H1 (cell line): ENCODE data around the gene NPC2. TPM values are rescaled to one million over a fixed set of nuclear protein-coding genes. Genes with fewer than 3 reads are reported as not detected.
A peak's percentile ranks its signal among the peaks of the same experiment; 100 is the strongest.

Source experiments
- CTCF ChIA-PET: fragments of 300-600 bp; sonication (Branson Sonifier 250); formaldehyde crosslinking; loops from one replicate; lab custom pipeline; 2021; ENCODE audit not compliant: partially characterized antibody; lab: Charles Lee
- POLR2A ChIA-PET: fragments of 300-600 bp; sonication (Branson Sonifier 250); formaldehyde crosslinking; loops from one replicate; lab custom pipeline; 2021; ENCODE audit warnings: inconsistent platforms; ENCODE audit not compliant: partially characterized antibody; lab: Charles Lee
- DNase-seq, 2 experiments: peaks; one replicate each; pipeline versions ENCODE4 v3.0.0 to v3.0.0-alpha.2; 2010 to 2022; ENCODE audit warnings: low spot score in 2 of 2, low read depth in 1 of 2, mixed read lengths in 1 of 2
- FAIRE-seq: peaks from 2 replicates; lab custom pipeline; 2011; peaks lifted over from hg19 to GRCh38; lab: Jason Lieb, UNC
- H2AFZ ChIP-seq: 2 replicates; pipeline ENCODE4 v1.8.1; 2012; ENCODE audit warnings: low read length, inconsistent platforms
- H2AK5ac ChIP-seq: 2 replicates; pipeline ENCODE4 v1.6.1; 2013; ENCODE audit warnings: low read depth, low read length
- H2BK120ac ChIP-seq: replicated peaks from 2 replicates; pipeline ENCODE3; 2013; ENCODE audit warnings: low read depth, low read length, inconsistent platforms
- H2BK12ac ChIP-seq: 2 replicates; pipeline ENCODE4 v1.6.1; 2013; ENCODE audit warnings: low read depth, low read length
- H2BK15ac ChIP-seq: 2 replicates; pipeline ENCODE4 v1.6.1; 2013; ENCODE audit warnings: low read length
- H2BK20ac ChIP-seq: 2 replicates; pipeline ENCODE4 v1.6.1; 2013; ENCODE audit warnings: low read length
- H2BK5ac ChIP-seq: 2 replicates; pipeline ENCODE4 v1.6.1; 2013; ENCODE audit warnings: low read depth, low read length
- H3K14ac ChIP-seq: 2 replicates; pipeline ENCODE4 v1.6.1; 2013; ENCODE audit warnings: inconsistent platforms; ENCODE audit not compliant: insufficient read length
- H3K18ac ChIP-seq: 2 replicates; pipeline ENCODE4 v1.6.1; 2013; ENCODE audit warnings: low read length; ENCODE audit errors: extremely low read depth
- H3K23ac ChIP-seq: 2 replicates; pipeline ENCODE4 v1.6.1; 2013; ENCODE audit warnings: inconsistent platforms; ENCODE audit not compliant: insufficient read length
- H3K23me2 ChIP-seq: 2 replicates; pipeline ENCODE4 v1.6.1; 2013; ENCODE audit warnings: low read depth, low read length
- H3K27ac ChIP-seq: 2 replicates; pipeline ENCODE4 v1.6.1; 2011; ENCODE audit warnings: low read depth, low read length, inconsistent platforms
- H3K27me3 ChIP-seq, 4 experiments: replicated peaks in 1 of 4; 1 replicate in 1 of 4; 2 replicates in 3 of 4; pipeline versions ENCODE4 v1.6.1 to v1.8.1; 2011 to 2013; ENCODE audit warnings: low read length in 3 of 4, mild to moderate bottlenecking in 3 of 4, inconsistent platforms in 2 of 4, mixed read lengths in 2 of 4, moderate library complexity in 1 of 4; ENCODE audit not compliant: control insufficient read depth in 3 of 4, insufficient read depth in 3 of 4; ENCODE audit errors: extremely low read depth in 1 of 4
- H3K36me3 ChIP-seq, 4 experiments: 2 replicates each; pipeline versions ENCODE4 v1.6.1 to v1.8.1; 2011 to 2013; ENCODE audit warnings: mild to moderate bottlenecking in 4 of 4, low read length in 3 of 4, moderate library complexity in 2 of 4, control low read depth in 1 of 4, inconsistent platforms in 1 of 4; ENCODE audit not compliant: insufficient read depth in 4 of 4, control insufficient read depth in 2 of 4
- H3K4ac ChIP-seq: replicated peaks from 2 replicates; pipeline ENCODE3; 2013; ENCODE audit warnings: low read length, low read depth, mixed read lengths, inconsistent platforms; ENCODE audit not compliant: insufficient read length
- H3K4me1 ChIP-seq, 4 experiments: replicated peaks in 1 of 4; 1 replicate in 1 of 4; 2 replicates in 3 of 4; pipeline versions ENCODE4 v1.6.1 to v1.8.1; 2011 to 2013; ENCODE audit warnings: low read length in 3 of 4, inconsistent platforms in 2 of 4, mixed read lengths in 1 of 4; ENCODE audit not compliant: insufficient read depth in 4 of 4, control insufficient read depth in 3 of 4
- H3K4me2 ChIP-seq, 2 experiments: 2 replicates each; pipeline versions ENCODE4 v1.6.1 to v1.8.1; 2011 to 2013; ENCODE audit warnings: low read depth in 2 of 2, low read length in 2 of 2, control low read depth in 1 of 2, inconsistent platforms in 1 of 2, mild to moderate bottlenecking in 1 of 2; ENCODE audit not compliant: insufficient read depth in 1 of 2
- H3K4me3 ChIP-seq, 4 experiments: fragments of 200-600, 300-600 bp in 1 of 4; sonication (generic), shearing (Covaris generic), sonication (Bioruptor Twin) in 1 of 4; 2 replicates each; pipeline versions ENCODE4 v1.5.1 to v1.8.1; 2011 to 2016; ENCODE audit warnings: low read length in 4 of 4, low read depth in 3 of 4, control low read depth in 2 of 4, inconsistent platforms in 2 of 4, mild to moderate bottlenecking in 2 of 4, mixed read lengths in 1 of 4, moderate library complexity in 1 of 4; ENCODE audit not compliant: insufficient read depth in 2 of 4; ENCODE audit errors: extremely low read depth in 1 of 4
- H3K56ac ChIP-seq: replicated peaks from 2 replicates; pipeline ENCODE3; 2013; ENCODE audit warnings: low read depth, mild to moderate bottlenecking, mixed read lengths, low read length, inconsistent platforms; ENCODE audit not compliant: insufficient read length
- H3K79me1 ChIP-seq: 2 replicates; pipeline ENCODE4 v1.6.1; 2013; ENCODE audit warnings: low read depth, low read length, control low read depth
- H3K79me2 ChIP-seq, 2 experiments: 2 replicates each; pipeline versions ENCODE4 v1.6.1 to v1.8.1; 2012 to 2013; ENCODE audit warnings: low read length in 2 of 2, mild to moderate bottlenecking in 2 of 2, inconsistent platforms in 1 of 2; ENCODE audit not compliant: insufficient read depth in 2 of 2, control insufficient read depth in 1 of 2
- H3K9ac ChIP-seq, 4 experiments: replicated peaks in 1 of 4; 1 replicate in 1 of 4; 2 replicates in 3 of 4; pipeline versions ENCODE4 v1.6.1 to v1.8.1; 2011 to 2013; ENCODE audit warnings: low read depth in 3 of 4, low read length in 3 of 4, control low read depth in 2 of 4, mild to moderate bottlenecking in 2 of 4, moderate library complexity in 2 of 4, inconsistent platforms in 1 of 4; ENCODE audit errors: extremely low read depth in 1 of 4
- H3K9me3 ChIP-seq, 2 experiments: 2 replicates each; pipeline versions ENCODE4 v1.6.1 to v1.8.1; 2012 to 2013; ENCODE audit warnings: mild to moderate bottlenecking in 2 of 2, moderate library complexity in 2 of 2, control low read depth in 1 of 2, inconsistent platforms in 1 of 2, low read depth in 1 of 2, low read length in 1 of 2, mixed read lengths in 1 of 2; ENCODE audit not compliant: insufficient read depth in 2 of 2
- H4K20me1 ChIP-seq, 2 experiments: replicated peaks in 1 of 2; 2 replicates each; pipeline versions ENCODE3 to v1.8.1; 2011 to 2013; ENCODE audit warnings: inconsistent platforms in 2 of 2, low read length in 2 of 2, mild to moderate bottlenecking in 1 of 2; ENCODE audit not compliant: insufficient read depth in 2 of 2, control insufficient read depth in 1 of 2
- H4K5ac ChIP-seq: 2 replicates; pipeline ENCODE4 v1.6.1; 2013; ENCODE audit warnings: low read length, low read depth, mixed read lengths, inconsistent platforms; ENCODE audit not compliant: insufficient read length
- H4K8ac ChIP-seq: 2 replicates; pipeline ENCODE4 v1.8.0; 2013; ENCODE audit warnings: mild to moderate bottlenecking, moderate library complexity, low read length, inconsistent platforms; ENCODE audit not compliant: insufficient read depth; ENCODE audit errors: extremely low read depth
- H4K91ac ChIP-seq: replicated peaks from 2 replicates; pipeline ENCODE3; 2013; ENCODE audit warnings: low read length, mixed read lengths, inconsistent platforms; ENCODE audit not compliant: insufficient read length
- BCL11A ChIP-seq, 2 experiments: IDR thresholded peaks; one replicate each; pipeline ENCODE4 v1.6.1; 2011; ENCODE audit warnings: low read depth in 2 of 2, low read length in 2 of 2, mild to moderate bottlenecking in 2 of 2
- GABPA ChIP-seq: IDR thresholded peaks from 2 replicates; pipeline ENCODE4 v1.6.1; 2011; ENCODE audit warnings: mild to moderate bottlenecking, low read length, moderate library complexity, borderline replicate concordance; ENCODE audit not compliant: insufficient read depth
- POLR2AphosphoS5 ChIP-seq: IDR thresholded peaks from 2 replicates; pipeline ENCODE4 v1.6.1; 2011; ENCODE audit warnings: low read depth, low read length
- SUZ12 ChIP-seq: fragments of 200-600 bp; sonication (generic); IDR thresholded peaks from 2 replicates; pipeline ENCODE4 v1.6.1; 2012; ENCODE audit warnings: mild to moderate bottlenecking, inconsistent platforms, low read length, moderate library complexity, mixed read lengths
- TAF7 ChIP-seq: optimal IDR thresholded peaks from 2 replicates; pipeline ENCODE3; 2011; ENCODE audit warnings: low read depth, mild to moderate bottlenecking, inconsistent platforms, low read length, moderate library complexity, borderline replicate concordance
- TEAD4 ChIP-seq: IDR thresholded peaks from 2 replicates; pipeline ENCODE4 v1.6.1; 2012; ENCODE audit warnings: low read depth, low read length, inconsistent platforms, mixed read lengths
- WGBS, 2 experiments: shearing (Covaris generic) in 1 of 2; methylation state at CpG; one replicate each; pipeline versions ENCODE4 v1.1.6 to v1.1.7; 2013 to 2015; ENCODE audit warnings: low lambda C conversion rate in 2 of 2, mixed read lengths in 2 of 2, inconsistent platforms in 1 of 2, low coverage in 1 of 2, missing lambda C conversion rate in 1 of 2; ENCODE audit not compliant: insufficient replicate concordance in 2 of 2, insufficient coverage in 1 of 2, insufficient read length in 1 of 2; ENCODE audit errors: extremely low coverage in 1 of 2, missing lambda C conversion rate in 1 of 2; 5-methylcytosine and 5-hydroxymethylcytosine counted together
- polyA plus RNA-seq, 7 experiments: library from polyadenylated mRNA; depleted of rRNA in 3 of 7; stranded (reverse) in 5 of 7; unstranded in 2 of 7; fragments of >200 nt in 5 of 7; fragments of 200-250 nt in 2 of 7; gene quantifications; 1 replicate in 5 of 7; 2 replicates in 1 of 7; 4 replicates in 1 of 7; pipeline versions ENCODE4 v1.2.1 to v1.2.3, GENCODE V29; 2011 to 2013; ENCODE audit warnings: missing spikeins in 2 of 7, mixed read lengths in 2 of 7
- total RNA-seq: library from RNA; stranded (reverse); fragmentation: NEBNext Ultra II Directional; extraction: Animal tissue kit (Norgen Biotek cat#: 25700); gene quantifications from 2 replicates; pipeline ENCODE4 v1.2.1, GENCODE V29; 2021

NPC2 gene
- total and polyA plus RNA-seq, 2 of the 8 experiments (the other 6 are each of a cell fraction or from before 2014, with no cell fraction given) = 178 to 258 TPM

DNA sequence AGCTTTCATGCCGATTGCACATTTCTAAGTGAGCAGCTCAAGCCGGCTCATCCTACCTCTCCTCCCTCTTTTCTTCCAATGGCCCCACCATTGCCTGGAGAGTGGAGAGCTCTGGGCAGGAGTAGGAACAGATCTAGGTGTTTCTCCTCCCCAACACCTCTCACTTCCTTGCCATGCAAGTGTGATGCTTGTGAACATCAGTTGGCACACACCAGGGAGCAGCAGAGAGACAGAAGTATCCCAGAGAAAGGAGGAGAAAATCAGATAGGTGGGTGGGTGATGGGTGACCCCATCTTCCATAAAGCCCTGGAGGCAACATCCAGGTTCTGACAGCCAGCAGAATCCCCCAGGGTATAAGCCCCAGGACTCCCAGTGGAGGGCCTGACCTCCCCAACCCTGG is 27.8 kb downstream of the NPC2 start:
- no peak overlapping the region for H2BK5ac ChIP-seq
- no peak overlapping the region for H2AK5ac ChIP-seq
- H3K27me3 ChIP-seq = no peaks in the 10 kb centered on the region
- H3K79me2 ChIP-seq = no peaks in the 10 kb centered on the region
- H4K8ac ChIP-seq = no peak overlapping the region; the same call in 1 of the 2 replicates
- no peak overlapping the region for H2BK12ac ChIP-seq
- no peak overlapping the region for H3K9ac ChIP-seq
- H4K91ac ChIP-seq = no peak overlapping the region
- no peaks in the 10 kb centered on the region for H3K4me1 ChIP-seq
- DNase-seq = peak in 1 of 2 experiments; percentile 39
- no peak overlapping the region for H2BK120ac ChIP-seq
- no peak overlapping the region for H3K27ac ChIP-seq
- H3K18ac ChIP-seq = no peak overlapping the region
- H3K23ac ChIP-seq = no peak overlapping the region
- no peak overlapping the region for H3K4me3 ChIP-seq
- ChIA-PET CTCF (interaction anchor here (0.5 to 18.2 kb wide), 7 partner anchors 13 to 354 kb away, joined by 3 to 181 read pairs (median 3); no protein-coding TSS in a partner anchor), POLR2A (interaction anchor here (0.9 to 1.3 kb wide), 4 partner anchors 9 to 183 kb away, joined by 3 to 4 read pairs (median 4); no protein-coding TSS in a partner anchor)
- no peak overlapping the region for H2BK15ac ChIP-seq
- H3K4ac ChIP-seq = no peak overlapping the region
- no peak overlapping the region for H3K4me2 ChIP-seq
- H3K14ac ChIP-seq = no peak overlapping the region
- H3K9me3 ChIP-seq = no peaks in the 10 kb centered on the region
- no peak for TF ChIP-seq GABPA
- TF ChIP-seq TEAD4 = no peak
- no peak for TF ChIP-seq POLR2AphosphoS5
- no peak for TF ChIP-seq TAF7
- TF ChIP-seq BCL11A (IDR thresholded peaks at IDR 0.05; ENCODE audit: low read depth in 2 of 2, low read length in 2 of 2) = no peak
- no peak for TF ChIP-seq SUZ12
- no peaks in the 10 kb centered on the region for H3K36me3 ChIP-seq
- no peak overlapping the region for H2BK20ac ChIP-seq
- FAIRE-seq = no peak
- H3K23me2 ChIP-seq = no peaks in the 10 kb centered on the region
- WGBS, 2 experiments = 94% methylated on average over 2 of the region's 2 CpGs; no CpG with 5 or more reads in 1 of the 2 experiments
- no peaks in the 10 kb centered on the region for H3K79me1 ChIP-seq
- H4K5ac ChIP-seq = no peak overlapping the region
- H2AFZ ChIP-seq = no peak overlapping the region
- H4K20me1 ChIP-seq = no peaks in the 10 kb centered on the region
- no peak overlapping the region for H3K56ac ChIP-seq
